Dedifferentiated amniotic fluid mesenchymal stem cell (primary cell): ENCODE data around the gene GSTT2.

ENCODE experiments used
- DNase-seq: peaks from one replicate; pipeline ENCODE4 v3.0.0-alpha.2; 2016; ENCODE audit errors: extremely low spot score

The GSTT2 gene

GRCh38 chr22:24008381-24009226 is 28.7 kb downstream of the GSTT2 start:
- DNase-seq: no peak

DNA sequence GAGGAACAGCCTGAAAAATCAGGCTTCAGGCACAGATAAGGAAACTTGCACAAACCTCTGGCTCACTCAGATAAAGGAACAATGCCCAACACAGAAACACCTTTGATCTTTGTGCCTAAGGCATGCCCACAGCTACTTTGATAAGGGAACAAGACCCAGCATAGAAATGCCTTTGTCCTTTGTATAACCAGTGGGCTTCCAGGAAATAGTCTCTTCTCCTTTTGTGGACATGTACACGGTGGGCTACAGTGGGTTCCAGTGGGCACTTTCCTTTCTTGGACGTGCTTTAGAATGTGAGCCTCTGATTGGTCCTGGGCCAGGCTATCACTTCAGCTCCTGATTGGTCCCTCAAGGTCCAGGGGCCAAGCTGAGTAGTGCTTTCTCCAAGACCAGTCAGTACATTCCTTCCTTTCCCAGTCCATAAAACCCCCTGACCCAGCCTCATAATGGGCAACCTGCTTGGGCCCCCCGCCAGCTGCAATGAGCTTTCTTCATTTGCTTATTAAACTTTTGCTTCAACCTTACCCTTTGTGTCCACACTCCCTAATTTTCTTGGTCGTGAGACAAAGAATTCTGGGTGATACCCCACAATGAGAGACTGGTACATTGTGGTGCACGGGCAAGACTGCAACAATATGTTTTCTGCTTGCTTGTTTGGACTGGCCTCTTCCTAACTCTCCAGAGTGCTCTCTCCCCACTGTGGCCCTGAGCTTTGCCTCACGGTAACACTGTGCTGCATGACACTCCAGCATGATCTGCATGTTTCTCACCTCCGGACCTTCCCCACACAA is 29.5 kb downstream of the GSTT2 start:
- DNase-seq: no peak

GRCh38 chr22:24010018-24010391 is 30.1 kb downstream of the GSTT2 start:
- no peak for DNase-seq

- no peak for DNase-seq
Measured at GRCh38 chr22:24011735-24012068, 31.8 kb downstream of the GSTT2 start.

DNA sequence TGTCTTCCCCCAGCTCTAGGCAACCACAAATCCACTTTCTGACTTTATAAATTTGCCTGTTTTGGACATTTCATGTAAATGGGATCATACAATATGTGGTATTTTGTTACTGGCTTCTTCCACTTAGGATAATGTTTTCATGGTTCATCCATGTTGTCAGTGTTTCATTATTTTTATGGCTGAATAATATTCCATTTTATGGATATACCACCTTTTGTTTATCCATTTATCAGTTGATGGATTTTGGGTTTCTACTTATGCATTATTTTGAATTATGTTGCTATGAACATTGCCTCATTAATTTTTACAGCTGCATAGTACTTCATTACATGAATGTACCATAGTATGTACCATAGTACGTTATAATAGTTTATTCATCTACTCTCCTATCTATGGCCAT is 36.2 kb downstream of the GSTT2 start:
- no peak for DNase-seq

GRCh38 chr22:24021304-24021703 is 41.4 kb downstream of the GSTT2 start:
- no peak for DNase-seq

DNA sequence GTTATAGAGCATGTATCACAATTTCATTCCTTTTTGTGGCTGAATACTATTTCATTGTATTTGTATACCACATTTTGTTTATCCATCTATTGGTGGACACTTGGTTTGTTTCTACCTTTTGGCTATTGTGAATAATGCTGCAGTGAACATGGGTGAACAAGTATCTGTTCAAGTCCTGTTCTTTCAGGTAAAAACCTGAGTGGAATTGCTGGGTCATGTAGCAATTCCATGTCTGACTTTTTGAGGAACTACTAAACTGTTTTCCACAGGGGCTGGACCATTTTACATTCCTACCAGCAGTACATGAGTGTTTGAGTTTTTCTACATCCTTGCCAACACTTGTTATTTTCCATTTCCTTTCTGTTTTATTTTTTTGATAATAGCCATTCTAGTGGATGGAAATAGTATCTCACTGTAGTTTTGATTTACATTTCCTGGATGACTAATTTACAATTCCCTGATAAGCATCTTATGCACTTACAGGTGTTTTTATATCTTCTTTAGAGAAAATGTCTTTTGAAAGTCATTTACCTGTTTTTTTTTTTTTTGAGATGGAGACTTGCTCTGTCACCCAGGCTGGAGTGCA is 43.4 kb downstream of the GSTT2 start:
- no peak for DNase-seq

GRCh38 chr22:24024354-24024753 is 44.4 kb downstream of the GSTT2 start:
- no peak for DNase-seq

DNA sequence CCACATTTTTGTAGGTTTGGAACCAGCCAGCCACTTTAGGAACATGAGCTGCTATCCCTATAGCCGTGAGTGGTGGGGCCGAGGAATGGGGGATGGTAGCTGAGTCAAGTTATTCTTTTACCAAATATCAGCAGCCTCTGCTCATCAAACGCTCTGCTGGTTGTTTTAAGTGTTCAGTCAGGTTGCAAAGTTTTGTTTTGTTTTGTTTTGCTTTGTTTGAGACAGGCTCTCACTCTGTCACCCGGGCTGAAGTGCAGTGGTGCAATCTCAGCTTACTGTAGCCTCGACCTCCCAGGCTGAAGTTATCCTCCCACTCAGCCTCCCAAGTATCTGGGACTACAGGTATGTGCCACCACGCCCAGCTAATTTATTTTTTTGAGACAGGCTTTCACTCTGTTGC is 45.5 kb downstream of the GSTT2 start:
- DNase-seq: no peak

GRCh38 chr22:24026056-24026455 is 46.1 kb downstream of the GSTT2 start:
- DNase-seq: no peak

- no peak for DNase-seq
Measured at GRCh38 chr22:24026733-24027132, 46.8 kb downstream of the GSTT2 start.

- DNase-seq: no peak
Measured at GRCh38 chr22:24027389-24027975, 47.5 kb downstream of the GSTT2 start.

- no peak for DNase-seq
Measured at GRCh38 chr22:24027991-24028390, 48.1 kb downstream of the GSTT2 start.

GRCh38 chr22:24028533-24028932 is 48.6 kb downstream of the GSTT2 start:
- DNase-seq: no peak

DNA sequence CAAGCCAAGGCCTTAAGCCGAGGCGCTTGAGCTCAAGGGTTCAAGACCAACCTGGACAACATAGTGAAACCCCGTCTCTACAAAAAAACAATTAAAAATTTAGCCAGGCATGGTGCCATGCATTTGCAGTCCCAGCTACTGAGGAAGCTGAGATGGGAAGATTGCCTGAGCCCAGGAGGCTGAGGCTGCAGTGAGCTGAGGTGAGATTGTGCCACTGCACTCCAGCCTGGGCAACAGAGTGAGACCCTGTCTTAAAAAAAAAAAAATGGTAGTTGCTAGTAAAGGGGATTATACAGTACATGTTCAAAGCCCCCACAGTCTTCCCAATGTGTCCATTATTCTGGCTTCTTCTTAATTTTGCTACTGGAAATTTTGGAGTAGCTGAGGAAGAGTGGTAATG is 49.4 kb downstream of the GSTT2 start:
- no peak for DNase-seq

DNA sequence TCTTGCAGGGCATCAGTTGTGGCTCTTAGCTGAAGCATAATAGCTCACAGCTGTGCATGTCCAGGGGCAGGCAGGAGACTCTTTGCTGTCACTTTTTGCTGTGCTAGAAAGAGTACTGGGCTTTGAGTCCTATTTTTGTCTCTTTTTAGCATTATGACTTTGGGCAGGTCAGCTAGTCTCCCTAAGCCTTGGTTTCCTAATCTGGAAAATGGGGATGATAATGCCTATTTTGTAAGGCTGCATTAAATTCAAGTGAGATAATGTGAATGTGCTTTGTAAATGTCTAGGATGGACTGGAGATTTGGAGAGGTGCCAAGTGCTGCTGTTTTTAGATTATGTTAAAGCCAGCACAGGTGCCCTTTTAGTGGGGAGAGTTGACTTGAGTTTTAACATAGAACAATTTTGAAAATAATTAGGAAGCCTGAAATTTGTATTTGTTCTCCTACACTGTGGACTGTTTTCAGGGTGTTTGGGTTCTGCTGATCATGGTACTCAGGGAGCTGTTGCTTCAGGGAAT is 50.3 kb downstream of the GSTT2 start:
- DNase-seq: no peak
